Effector memory CD8-positive, alpha-beta T cell (primary cell): ENCODE measurements around the gene NUDT4B.
"Not testable (repeated sequence)": the region's sequence is repeated elsewhere in the genome, so short reads cannot be mapped to it uniquely, and the experiment has no call there.

Experiments used
- ATAC-seq: fragments of 150-1000 bp; cut with Tn5 transposase; replicated peaks from 2 replicates; pipeline ENCODE4 v1.10.0; 2021; ENCODE audit warnings: mild to moderate bottlenecking, moderate library complexity
- DNase-seq, 3 experiments: peaks; one replicate each; pipeline ENCODE4 v3.0.0; 2021
- H3K27ac Mint-ChIP-seq, 2 donors: one replicate each; pipeline ENCODE4 v1.8.0; 2022; ENCODE audit warnings: mild to moderate bottlenecking in 2 of 2, mixed read lengths in 2 of 2, moderate library complexity in 2 of 2
- H3K27me3 Mint-ChIP-seq, 2 donors: one replicate each; pipeline ENCODE4 v1.8.0; 2022; ENCODE audit warnings: mixed read lengths in 2 of 2
- H3K36me3 Mint-ChIP-seq: one replicate; pipeline ENCODE4 v1.8.0; 2022; ENCODE audit warnings: mild to moderate bottlenecking, moderate library complexity, mixed read lengths; ENCODE audit not compliant: insufficient read depth
- H3K4me1 Mint-ChIP-seq, 2 donors: one replicate each; pipeline ENCODE4 v1.8.0; 2022; ENCODE audit warnings: low read depth in 2 of 2, mixed read lengths in 2 of 2
- H3K4me3 Mint-ChIP-seq, 2 donors: one replicate each; pipeline ENCODE4 v1.8.0; 2022; ENCODE audit warnings: mild to moderate bottlenecking in 2 of 2, mixed read lengths in 2 of 2, moderate library complexity in 2 of 2
- H3K9me3 Mint-ChIP-seq, 2 donors: one replicate each; pipeline ENCODE4 v1.8.0; 2022; ENCODE audit warnings: mixed read lengths in 2 of 2

NUDT4B gene

DNA sequence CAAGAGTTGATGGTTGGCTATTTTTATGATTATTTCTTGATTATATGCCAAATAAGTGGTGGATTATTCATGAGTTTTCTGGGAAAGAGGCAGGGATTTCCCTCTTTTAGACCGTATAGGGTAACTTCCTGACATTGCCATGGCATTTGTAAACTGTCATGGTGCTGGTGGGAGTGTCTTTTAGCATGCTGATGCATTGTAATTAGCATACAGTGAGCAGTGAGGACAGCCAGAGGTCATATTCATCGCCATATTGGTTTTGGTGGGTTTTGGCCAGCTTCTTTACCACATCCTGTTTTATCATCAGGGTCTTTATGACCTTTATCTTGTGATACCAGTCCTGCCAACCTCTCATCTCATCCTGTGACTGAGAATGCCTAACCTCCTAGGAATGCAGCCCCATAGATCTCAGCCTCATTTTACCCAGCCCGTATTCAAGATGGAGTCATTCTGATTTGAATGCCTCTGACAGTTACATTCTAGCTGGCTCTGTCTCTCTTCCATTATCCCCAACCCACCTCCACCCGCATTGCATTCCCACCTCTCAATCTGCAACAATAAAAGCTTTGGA, 45.3 kb downstream of the NUDT4B start:
- H3K4me1 Mint-ChIP-seq, DNase-seq, H3K36me3 Mint-ChIP-seq, H3K27me3 Mint-ChIP-seq, ATAC-seq, H3K9me3 Mint-ChIP-seq, H3K27ac Mint-ChIP-seq, H3K4me3 Mint-ChIP-seq: not testable (repeated sequence)
